ENCODE results near the gene OR5D16.

OR5D16 gene

GRCh38 chr11:55838452-55838851 is at the start of gene OR5D16:
OR5D16 (plus strand) TSS chr11:55838752; CDS start chr11:55838752, 0 bp downstream.
- Histone ChIP-seq H3K4me3 (ENCODE audit: low read depth in 1 of 5, low read length in 5 of 5) (no peak within 1 kb of the TSS), H3K27ac (ENCODE audit: low read depth, low read length) (no peak within 1 kb of the TSS), H3K9ac (ENCODE audit: low read length in 5 of 5) (no peak within 1 kb of the TSS), H3K27me3 (ENCODE audit: control insufficient read depth in 5 of 5, insufficient read depth in 4 of 5, low read length in 5 of 5) (no peaks in the 10 kb centered on the region), H3K36me3 (ENCODE audit: control insufficient read depth in 5 of 5, insufficient read depth in 5 of 5, low read length in 5 of 5) (no peaks in the 10 kb centered on the region), H3K9me3 (ENCODE audit: control insufficient read depth in 5 of 5, low read length in 5 of 5) (peaks cover 0 to 2% (median 0%) of the 10 kb centered on the region in 5 donors), H3K4me1 (ENCODE audit: control insufficient read depth in 5 of 5, insufficient read depth in 5 of 5, low read length in 5 of 5) (peaks cover 0 to 5% (median 0%) of the 10 kb centered on the region in 5 donors)

GRCh38 chr11:55791606-55792005 is 46.9 kb upstream of the OR5D16 start:
- Histone ChIP-seq H3K4me3 (ENCODE audit: low read depth in 1 of 5, low read length in 5 of 5) (no peak overlapping the region), H3K27me3 (ENCODE audit: control insufficient read depth in 5 of 5, insufficient read depth in 4 of 5, low read length in 5 of 5) (no peaks in the 10 kb centered on the region), H3K4me1 (ENCODE audit: control insufficient read depth in 5 of 5, insufficient read depth in 5 of 5, low read length in 5 of 5) (no peaks in the 10 kb centered on the region), H3K36me3 (ENCODE audit: control insufficient read depth in 5 of 5, insufficient read depth in 5 of 5, low read length in 5 of 5) (no peaks in the 10 kb centered on the region), H3K9me3 (ENCODE audit: control insufficient read depth in 5 of 5, low read length in 5 of 5) (peaks cover 0 to 4% (median 0%) of the 10 kb centered on the region in 5 donors), H3K9ac (ENCODE audit: low read length in 5 of 5) (no peak overlapping the region), H3K27ac (ENCODE audit: low read depth, low read length) (no peak overlapping the region)

DNA sequence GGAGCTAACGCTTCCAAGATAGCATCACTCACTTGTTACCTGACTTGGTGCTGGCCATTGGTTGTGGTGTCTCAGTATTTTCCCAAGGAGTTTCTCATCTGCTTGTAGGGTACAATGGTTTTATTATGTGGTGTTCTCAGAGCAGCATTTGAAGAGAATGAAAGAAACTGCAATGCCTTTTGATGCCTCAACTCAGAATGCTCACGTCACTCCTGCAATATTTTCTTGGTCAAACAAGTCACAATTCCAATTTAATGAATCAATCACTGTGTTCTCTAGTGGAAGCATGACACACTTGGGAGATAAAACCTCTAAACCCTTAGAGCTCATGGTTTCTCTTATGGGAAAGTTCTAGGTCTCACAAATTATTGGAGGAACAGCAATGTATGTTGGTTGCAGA is 45.2 kb upstream of the OR5D16 start:
- Histone ChIP-seq H3K36me3 (ENCODE audit: control insufficient read depth in 5 of 5, insufficient read depth in 5 of 5, low read length in 5 of 5) (no peaks in the 10 kb centered on the region), H3K27ac (ENCODE audit: low read depth, low read length) (no peak overlapping the region), H3K9ac (ENCODE audit: low read length in 5 of 5) (no peak overlapping the region), H3K27me3 (ENCODE audit: control insufficient read depth in 5 of 5, insufficient read depth in 4 of 5, low read length in 5 of 5) (no peaks in the 10 kb centered on the region), H3K9me3 (ENCODE audit: control insufficient read depth in 5 of 5, low read length in 5 of 5) (peaks cover 0 to 4% (median 0%) of the 10 kb centered on the region in 5 donors), H3K4me3 (ENCODE audit: low read depth in 1 of 5, low read length in 5 of 5) (no peak overlapping the region), H3K4me1 (ENCODE audit: control insufficient read depth in 5 of 5, insufficient read depth in 5 of 5, low read length in 5 of 5) (no peaks in the 10 kb centered on the region)

- Histone ChIP-seq H3K4me1 (ENCODE audit: control insufficient read depth in 5 of 5, insufficient read depth in 5 of 5, low read length in 5 of 5) (no peaks in the 10 kb centered on the region), H3K9ac (ENCODE audit: low read length in 5 of 5) (no peak within 1 kb of the TSS), H3K9me3 (ENCODE audit: control insufficient read depth in 5 of 5, low read length in 5 of 5) (peaks cover 0 to 4% (median 0%) of the 10 kb centered on the region in 5 donors), H3K27me3 (ENCODE audit: control insufficient read depth in 5 of 5, insufficient read depth in 4 of 5, low read length in 5 of 5) (no peaks in the 10 kb centered on the region), H3K4me3 (ENCODE audit: low read depth in 1 of 5, low read length in 5 of 5) (no peak within 1 kb of the TSS), H3K27ac (ENCODE audit: low read depth, low read length) (no peak within 1 kb of the TSS), H3K36me3 (ENCODE audit: control insufficient read depth in 5 of 5, insufficient read depth in 5 of 5, low read length in 5 of 5) (no peaks in the 10 kb centered on the region)
Observed at GRCh38 chr11:55795256-55795655, 43.3 kb upstream of the OR5D16 start, which contains the start of gene OR5D14. OR5D14 (plus strand) TSS chr11:55795556; CDS start chr11:55795556, 0 bp downstream.

DNA sequence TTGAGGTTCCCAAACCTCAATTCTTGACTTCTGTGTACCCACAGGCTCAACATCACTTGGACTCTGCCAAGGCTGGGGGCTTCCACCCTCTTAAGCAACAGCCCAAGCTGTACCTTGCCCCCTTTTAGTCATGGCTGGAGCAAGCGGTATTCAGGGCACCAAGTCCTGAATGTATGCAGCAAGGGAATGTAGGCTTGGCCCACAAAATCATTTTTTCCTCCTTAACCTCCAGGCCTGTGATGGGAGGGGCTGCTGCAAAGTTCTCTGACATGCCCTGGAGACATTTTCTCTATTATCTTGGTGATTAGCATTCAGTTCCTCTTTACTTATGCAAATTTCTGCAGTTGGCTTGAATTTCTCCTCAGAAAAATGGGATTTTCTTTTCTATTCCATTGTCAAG is 32.3 kb upstream of the OR5D16 start:
- Histone ChIP-seq H3K36me3 (ENCODE audit: control insufficient read depth in 5 of 5, insufficient read depth in 5 of 5, low read length in 5 of 5) (no peaks in the 10 kb centered on the region), H3K9me3 (ENCODE audit: control insufficient read depth in 5 of 5, low read length in 5 of 5) (peaks cover 0 to 8% (median 6%) of the 10 kb centered on the region in 5 donors), H3K4me3 (ENCODE audit: low read depth in 1 of 5, low read length in 5 of 5) (no peak overlapping the region), H3K27ac (ENCODE audit: low read depth, low read length) (no peak overlapping the region), H3K4me1 (ENCODE audit: control insufficient read depth in 5 of 5, insufficient read depth in 5 of 5, low read length in 5 of 5) (no peaks in the 10 kb centered on the region), H3K9ac (ENCODE audit: low read length in 5 of 5) (no peak overlapping the region), H3K27me3 (ENCODE audit: control insufficient read depth in 5 of 5, insufficient read depth in 4 of 5, low read length in 5 of 5) (no peaks in the 10 kb centered on the region)

- no peaks in the 10 kb centered on the region for H3K36me3 ChIP-seq (ENCODE audit: control insufficient read depth in 5 of 5, insufficient read depth in 5 of 5, low read length in 5 of 5)
- peaks cover 0 to 3% (median 2%) of the 10 kb centered on the region in 5 donors for H3K9me3 ChIP-seq (ENCODE audit: control insufficient read depth in 5 of 5, low read length in 5 of 5)
- no peak within 1 kb of the TSS for H3K9ac ChIP-seq (ENCODE audit: low read length in 5 of 5)
- H3K4me3 ChIP-seq (ENCODE audit: low read depth in 1 of 5, low read length in 5 of 5) = no peak within 1 kb of the TSS
- H3K4me1 ChIP-seq (ENCODE audit: control insufficient read depth in 5 of 5, insufficient read depth in 5 of 5, low read length in 5 of 5) = no peaks in the 10 kb centered on the region
- no peak within 1 kb of the TSS for H3K27ac ChIP-seq (ENCODE audit: low read depth, low read length)
- no peaks in the 10 kb centered on the region for H3K27me3 ChIP-seq (ENCODE audit: control insufficient read depth in 5 of 5, insufficient read depth in 4 of 5, low read length in 5 of 5)
Observed at GRCh38 chr11:55811067-55811466, 27.5 kb upstream of the OR5D16 start, which contains the start of gene OR5L1. OR5L1 (plus strand) TSS chr11:55811367; CDS start chr11:55811467, 100 bp downstream.

GRCh38 chr11:55819330-55819729 is 19.2 kb upstream of the OR5D16 start, which contains the start of gene OR5D18:
OR5D18 (plus strand) TSS chr11:55819630; CDS start chr11:55819630, 0 bp downstream.
- Histone ChIP-seq H3K4me1 (ENCODE audit: control insufficient read depth in 5 of 5, insufficient read depth in 5 of 5, low read length in 5 of 5) (no peaks in the 10 kb centered on the region), H3K27me3 (ENCODE audit: control insufficient read depth in 5 of 5, insufficient read depth in 4 of 5, low read length in 5 of 5) (no peaks in the 10 kb centered on the region), H3K27ac (ENCODE audit: low read depth, low read length) (no peak within 1 kb of the TSS), H3K36me3 (ENCODE audit: control insufficient read depth in 5 of 5, insufficient read depth in 5 of 5, low read length in 5 of 5) (no peaks in the 10 kb centered on the region), H3K9ac (ENCODE audit: low read length in 5 of 5) (no peak within 1 kb of the TSS), H3K4me3 (ENCODE audit: low read depth in 1 of 5, low read length in 5 of 5) (no peak within 1 kb of the TSS), H3K9me3 (ENCODE audit: control insufficient read depth in 5 of 5, low read length in 5 of 5) (peaks cover 0 to 2% (median 0%) of the 10 kb centered on the region in 5 donors)

- H3K27me3 ChIP-seq (ENCODE audit: control insufficient read depth in 5 of 5, insufficient read depth in 4 of 5, low read length in 5 of 5) = no peaks in the 10 kb centered on the region
- H3K27ac ChIP-seq (ENCODE audit: low read depth, low read length) = no peak within 1 kb of the TSS
- H3K9ac ChIP-seq (ENCODE audit: low read length in 5 of 5) = no peak within 1 kb of the TSS
- no peak within 1 kb of the TSS for H3K4me3 ChIP-seq (ENCODE audit: low read depth in 1 of 5, low read length in 5 of 5)
- H3K4me1 ChIP-seq (ENCODE audit: control insufficient read depth in 5 of 5, insufficient read depth in 5 of 5, low read length in 5 of 5) = no peaks in the 10 kb centered on the region
- H3K9me3 ChIP-seq (ENCODE audit: control insufficient read depth in 5 of 5, low read length in 5 of 5) = peaks cover 0 to 2% (median 0%) of the 10 kb centered on the region in 5 donors
- no peaks in the 10 kb centered on the region for H3K36me3 ChIP-seq (ENCODE audit: control insufficient read depth in 5 of 5, insufficient read depth in 5 of 5, low read length in 5 of 5)
Observed at GRCh38 chr11:55826919-55827318, 11.6 kb upstream of the OR5D16 start, which contains the start of gene OR5L2. OR5L2 (plus strand) TSS chr11:55827219; CDS start chr11:55827219, 0 bp downstream.

GRCh38 chr11:55847453-55847852 is 8.9 kb downstream of the OR5D16 start:
- Histone ChIP-seq H3K36me3 (ENCODE audit: control insufficient read depth in 5 of 5, insufficient read depth in 5 of 5, low read length in 5 of 5) (no peaks in the 10 kb centered on the region), H3K27me3 (ENCODE audit: control insufficient read depth in 5 of 5, insufficient read depth in 4 of 5, low read length in 5 of 5) (no peaks in the 10 kb centered on the region), H3K4me3 (ENCODE audit: low read depth in 1 of 5, low read length in 5 of 5) (no peak overlapping the region), H3K27ac (ENCODE audit: low read depth, low read length) (no peak overlapping the region), H3K9me3 (ENCODE audit: control insufficient read depth in 5 of 5, low read length in 5 of 5) (no peaks in the 10 kb centered on the region), H3K9ac (ENCODE audit: low read length in 5 of 5) (no peak overlapping the region), H3K4me1 (ENCODE audit: control insufficient read depth in 5 of 5, insufficient read depth in 5 of 5, low read length in 5 of 5) (peaks cover 0 to 3% (median 0%) of the 10 kb centered on the region in 5 donors)

DNA sequence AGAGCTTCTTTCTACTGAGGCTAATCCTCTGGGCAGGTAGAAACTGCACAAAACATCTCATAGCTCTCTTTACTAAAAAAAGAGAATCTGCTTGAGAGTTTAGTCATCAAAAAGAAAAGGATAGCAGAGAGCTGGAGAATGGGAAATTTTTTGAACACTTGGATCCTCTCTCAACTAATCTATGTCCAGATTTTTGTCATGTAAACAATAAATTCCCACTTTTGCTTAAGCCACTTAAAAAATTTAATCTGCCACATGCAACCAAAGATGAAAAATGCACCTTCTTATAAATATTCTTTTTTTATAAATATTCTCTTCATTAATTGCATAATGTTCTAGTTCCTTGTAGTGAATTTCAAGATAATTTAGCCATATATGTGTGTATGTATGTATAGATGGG is 10.5 kb downstream of the OR5D16 start:
- Histone ChIP-seq H3K9ac (ENCODE audit: low read length in 5 of 5) (no peak overlapping the region), H3K27me3 (ENCODE audit: control insufficient read depth in 5 of 5, insufficient read depth in 4 of 5, low read length in 5 of 5) (no peaks in the 10 kb centered on the region), H3K36me3 (ENCODE audit: control insufficient read depth in 5 of 5, insufficient read depth in 5 of 5, low read length in 5 of 5) (no peaks in the 10 kb centered on the region), H3K9me3 (ENCODE audit: control insufficient read depth in 5 of 5, low read length in 5 of 5) (no peaks in the 10 kb centered on the region), H3K4me3 (ENCODE audit: low read depth in 1 of 5, low read length in 5 of 5) (no peak overlapping the region), H3K27ac (ENCODE audit: low read depth, low read length) (no peak overlapping the region), H3K4me1 (ENCODE audit: control insufficient read depth in 5 of 5, insufficient read depth in 5 of 5, low read length in 5 of 5) (peaks cover 0 to 3% (median 0%) of the 10 kb centered on the region in 5 donors)

Data from subcutaneous abdominal adipose tissue (tissue), 5 donors.